Naive B cell (primary cell): ENCODE measurements around the gene BMP6. TPM values are rescaled to one million over a fixed set of nuclear protein-coding genes. Genes with fewer than 3 reads are reported as not detected.

Source experiments
- ATAC-seq, 2 donors: fragments of 150-1000 bp; cut with Tn5 transposase; 2 replicates each; pipeline ENCODE4 v1.10.0; 2021; ENCODE audit warnings: low read depth in 2 of 2, mild to moderate bottlenecking in 2 of 2, moderate library complexity in 2 of 2
- DNase-seq: peaks from one replicate; pipeline ENCODE4 v3.0.0; 2022
- H3K27ac Mint-ChIP-seq, 6 donors: one replicate each; pipeline ENCODE4 v1.8.0; 2020 to 2022; ENCODE audit warnings: mild to moderate bottlenecking in 6 of 6, mixed read lengths in 6 of 6, moderate library complexity in 5 of 6, inconsistent platforms in 2 of 6
- H3K27me3 Mint-ChIP-seq, 3 donors: one replicate each; pipeline ENCODE4 v1.8.0; 2021 to 2022; ENCODE audit warnings: mixed read lengths in 3 of 3, mild to moderate bottlenecking in 1 of 3
- H3K36me3 Mint-ChIP-seq, 2 donors: one replicate each; pipeline ENCODE4 v1.8.0; 2020 to 2022; ENCODE audit warnings: mixed read lengths in 2 of 2, inconsistent platforms in 1 of 2, mild to moderate bottlenecking in 1 of 2
- H3K4me1 Mint-ChIP-seq, 3 donors: one replicate each; pipeline ENCODE4 v1.8.0; 2020 to 2022; ENCODE audit warnings: mixed read lengths in 3 of 3, inconsistent platforms in 1 of 3, mild to moderate bottlenecking in 1 of 3, moderate library complexity in 1 of 3
- H3K4me3 Mint-ChIP-seq, 8 donors: one replicate each; pipeline ENCODE4 v1.8.0; 2020 to 2022; ENCODE audit warnings: mild to moderate bottlenecking in 8 of 8, mixed read lengths in 8 of 8, moderate library complexity in 8 of 8, inconsistent platforms in 2 of 8
- H3K9me3 Mint-ChIP-seq, 7 donors: one replicate each; pipeline ENCODE4 v1.8.0; 2020 to 2022; ENCODE audit warnings: mixed read lengths in 7 of 7, mild to moderate bottlenecking in 5 of 7, inconsistent platforms in 2 of 7, moderate library complexity in 1 of 7
- polyA plus RNA-seq, 6 donors: library from polyadenylated mRNA; unstranded; fragments of 300-500 nt; fragmentation: Illumina TruSeq; gene quantifications; one replicate each; pipeline ENCODE4 v1.2.3, GENCODE V29; 2021; ENCODE audit warnings: low read depth in 6 of 6

The BMP6 gene
- polyA plus RNA-seq, 6 donors from 2014 or later, result 0.23 to 1.0 (median 0.63) TPM; not detected in 2

- Mint-ChIP-seq H3K4me1 (peaks cover 5 to 15% (median 13%) of the 10 kb centered on the region in 3 donors), H3K27ac (no peak overlapping the region), H3K9me3 (peaks cover 0 to 4% (median 0%) of the 10 kb centered on the region in 7 donors), H3K4me3 (no peak overlapping the region), H3K27me3 (peaks cover 18 to 32% (median 23%) of the 10 kb centered on the region in 3 donors), H3K36me3 (peaks cover 6 to 8% of the 10 kb centered on the region in 2 donors)
- ATAC-seq (no peak), DNase-seq (no peak)
These were observed 61.8 kb downstream of the BMP6 start for GRCh38 chr6:7787731-7788130.

- peaks cover 8 to 12% of the 10 kb centered on the region in 2 donors for H3K36me3 Mint-ChIP-seq
- no peak for ATAC-seq
- peaks cover 0 to 8% (median 0%) of the 10 kb centered on the region in 7 donors for H3K9me3 Mint-ChIP-seq
- H3K27me3 Mint-ChIP-seq, result peaks cover 27 to 56% (median 38%) of the 10 kb centered on the region in 3 donors
- no peak for DNase-seq
- H3K27ac Mint-ChIP-seq, result peak overlapping the region in 1 of 6 donors; percentile 67
- no peak overlapping the region for H3K4me3 Mint-ChIP-seq
- no peaks in the 10 kb centered on the region for H3K4me1 Mint-ChIP-seq
These were observed 68.6 kb downstream of the BMP6 start for GRCh38 chr6:7794509-7794908.

- Mint-ChIP-seq H3K36me3 (peaks cover 0 to 5% of the 10 kb centered on the region in 2 donors), H3K27me3 (peaks cover 13 to 38% (median 34%) of the 10 kb centered on the region in 3 donors), H3K9me3 (peaks cover 0 to 8% (median 0%) of the 10 kb centered on the region in 7 donors), H3K27ac (no peak overlapping the region), H3K4me3 (no peak overlapping the region), H3K4me1 (no peaks in the 10 kb centered on the region)
- ATAC-seq, result no peak
- DNase-seq, result no peak
These were observed 71.5 kb downstream of the BMP6 start for GRCh38 chr6:7797386-7797785.

- H3K9me3 Mint-ChIP-seq, result peaks cover 0 to 8% (median 0%) of the 10 kb centered on the region in 7 donors
- DNase-seq, result no peak
These were observed 72.9 kb downstream of the BMP6 start for GRCh38 chr6:7798751-7799150.

GRCh38 chr6:7802662-7803061 is 76.8 kb downstream of the BMP6 start:
- peak overlapping the region in 1 of 6 donors; percentile 6 for H3K27ac Mint-ChIP-seq
- DNase-seq (no peak), ATAC-seq (no peak)
- no peaks in the 10 kb centered on the region for H3K4me1 Mint-ChIP-seq
- no peak overlapping the region for H3K4me3 Mint-ChIP-seq
- no peaks in the 10 kb centered on the region for H3K36me3 Mint-ChIP-seq
- H3K27me3 Mint-ChIP-seq, result peaks cover 3 to 32% (median 26%) of the 10 kb centered on the region in 3 donors
- H3K9me3 Mint-ChIP-seq, result peaks cover 0 to 2% (median 0%) of the 10 kb centered on the region in 7 donors

More at GRCh38 chr6:7798751-7799150, 72.9 kb downstream of the BMP6 start:
- Mint-ChIP-seq H3K36me3 (peaks cover 0 to 5% of the 10 kb centered on the region in 2 donors), H3K4me3 (no peak overlapping the region), H3K27ac (no peak overlapping the region), H3K27me3 (peaks cover 13 to 46% (median 42%) of the 10 kb centered on the region in 3 donors), H3K4me1 (no peaks in the 10 kb centered on the region)
- no peak for ATAC-seq

- H3K4me3 Mint-ChIP-seq, result no peak overlapping the region
- no peaks in the 10 kb centered on the region for H3K9me3 Mint-ChIP-seq
- no peak for DNase-seq
- no peak overlapping the region for H3K27ac Mint-ChIP-seq
- no peaks in the 10 kb centered on the region for H3K4me1 Mint-ChIP-seq
- H3K36me3 Mint-ChIP-seq, result no peaks in the 10 kb centered on the region
- peaks cover 3 to 32% (median 25%) of the 10 kb centered on the region in 3 donors for H3K27me3 Mint-ChIP-seq
- ATAC-seq, result no peak
These were observed 77.3 kb downstream of the BMP6 start for GRCh38 chr6:7803214-7803613.

GRCh38 chr6:7805078-7805849 is 79.4 kb downstream of the BMP6 start:
- Mint-ChIP-seq H3K27me3 (peaks cover 3 to 34% (median 31%) of the 10 kb centered on the region in 3 donors), H3K4me3 (no peak overlapping the region), H3K9me3 (no peaks in the 10 kb centered on the region)

GRCh38 chr6:7805850-7806214 is 79.9 kb downstream of the BMP6 start:
- Mint-ChIP-seq H3K27ac (no peak overlapping the region), H3K4me3 (no peak overlapping the region), H3K36me3 (no peaks in the 10 kb centered on the region), H3K4me1 (no peaks in the 10 kb centered on the region), H3K27me3 (peaks cover 3 to 37% (median 34%) of the 10 kb centered on the region in 3 donors), H3K9me3 (peaks cover 0 to 1% (median 0%) of the 10 kb centered on the region in 7 donors)
- no peak for ATAC-seq
- no peak for DNase-seq

More at GRCh38 chr6:7805078-7805849, 79.4 kb downstream of the BMP6 start:
- DNase-seq (no peak), ATAC-seq (no peak)
- H3K4me1 Mint-ChIP-seq, result no peaks in the 10 kb centered on the region
- H3K27ac Mint-ChIP-seq, result no peak overlapping the region
- H3K36me3 Mint-ChIP-seq, result no peaks in the 10 kb centered on the region

- Mint-ChIP-seq H3K27ac (no peak overlapping the region), H3K36me3 (no peaks in the 10 kb centered on the region), H3K9me3 (peaks cover 0 to 1% (median 0%) of the 10 kb centered on the region in 7 donors), H3K4me1 (no peaks in the 10 kb centered on the region), H3K4me3 (no peak overlapping the region), H3K27me3 (peaks cover 3 to 37% (median 29%) of the 10 kb centered on the region in 3 donors)
- DNase-seq, result no peak
- ATAC-seq, result no peak
These were observed 80.8 kb downstream of the BMP6 start for GRCh38 chr6:7806711-7807110.

GRCh38 chr6:7809346-7809745 is 83.4 kb downstream of the BMP6 start:
- Mint-ChIP-seq H3K27me3 (peaks cover 0 to 19% (median 10%) of the 10 kb centered on the region in 3 donors), H3K4me3 (no peak overlapping the region)
- DNase-seq, result no peak

GRCh38 chr6:7811441-7811840 is 85.5 kb downstream of the BMP6 start:
- DNase-seq, result no peak
- Mint-ChIP-seq H3K36me3 (no peaks in the 10 kb centered on the region), H3K4me1 (no peaks in the 10 kb centered on the region), H3K27me3 (peaks cover 0 to 24% (median 14%) of the 10 kb centered on the region in 3 donors), H3K9me3 (peaks cover 0 to 1% (median 0%) of the 10 kb centered on the region in 7 donors), H3K27ac (no peak overlapping the region), H3K4me3 (no peak overlapping the region)
- ATAC-seq, result no peak

More at GRCh38 chr6:7809346-7809745, 83.4 kb downstream of the BMP6 start:
- no peak for ATAC-seq
- H3K9me3 Mint-ChIP-seq, result peaks cover 0 to 1% (median 0%) of the 10 kb centered on the region in 7 donors
- no peaks in the 10 kb centered on the region for H3K36me3 Mint-ChIP-seq
- H3K27ac Mint-ChIP-seq, result no peak overlapping the region
- no peaks in the 10 kb centered on the region for H3K4me1 Mint-ChIP-seq

GRCh38 chr6:7812623-7813022 is 86.7 kb downstream of the BMP6 start:
- Mint-ChIP-seq H3K4me3 (no peak overlapping the region), H3K4me1 (no peaks in the 10 kb centered on the region), H3K27ac (no peak overlapping the region), H3K27me3 (peaks cover 0 to 24% (median 20%) of the 10 kb centered on the region in 3 donors), H3K36me3 (no peaks in the 10 kb centered on the region), H3K9me3 (peaks cover 0 to 2% (median 0%) of the 10 kb centered on the region in 7 donors)
- DNase-seq, result no peak
- no peak for ATAC-seq

- Mint-ChIP-seq H3K4me1 (no peaks in the 10 kb centered on the region), H3K27ac (no peak overlapping the region), H3K4me3 (no peak overlapping the region), H3K27me3 (peaks cover 0 to 24% (median 20%) of the 10 kb centered on the region in 3 donors), H3K9me3 (peaks cover 0 to 2% (median 0%) of the 10 kb centered on the region in 7 donors), H3K36me3 (no peaks in the 10 kb centered on the region)
- no peak for DNase-seq
- no peak for ATAC-seq
These were observed 87.3 kb downstream of the BMP6 start for GRCh38 chr6:7813193-7813592.

- Mint-ChIP-seq H3K27me3 (peaks cover 0 to 24% (median 20%) of the 10 kb centered on the region in 3 donors), H3K36me3 (no peaks in the 10 kb centered on the region), H3K4me1 (no peaks in the 10 kb centered on the region), H3K4me3 (no peak overlapping the region), H3K9me3 (peaks cover 0 to 2% (median 0%) of the 10 kb centered on the region in 7 donors), H3K27ac (peak overlapping the region in 1 of 6 donors; percentile 9)
- ATAC-seq (no peak), DNase-seq (no peak)
These were observed 87.8 kb downstream of the BMP6 start for GRCh38 chr6:7813704-7814103.
